ENCODE data around the gene CD58. TPM values are rescaled to one million over a fixed set of nuclear protein-coding genes. Genes with fewer than 3 reads are reported as not detected.

The CD58 gene
- total and polyA plus RNA-seq, 8 donors = 10.1 to 39.5 (median 13.7) TPM

DNA sequence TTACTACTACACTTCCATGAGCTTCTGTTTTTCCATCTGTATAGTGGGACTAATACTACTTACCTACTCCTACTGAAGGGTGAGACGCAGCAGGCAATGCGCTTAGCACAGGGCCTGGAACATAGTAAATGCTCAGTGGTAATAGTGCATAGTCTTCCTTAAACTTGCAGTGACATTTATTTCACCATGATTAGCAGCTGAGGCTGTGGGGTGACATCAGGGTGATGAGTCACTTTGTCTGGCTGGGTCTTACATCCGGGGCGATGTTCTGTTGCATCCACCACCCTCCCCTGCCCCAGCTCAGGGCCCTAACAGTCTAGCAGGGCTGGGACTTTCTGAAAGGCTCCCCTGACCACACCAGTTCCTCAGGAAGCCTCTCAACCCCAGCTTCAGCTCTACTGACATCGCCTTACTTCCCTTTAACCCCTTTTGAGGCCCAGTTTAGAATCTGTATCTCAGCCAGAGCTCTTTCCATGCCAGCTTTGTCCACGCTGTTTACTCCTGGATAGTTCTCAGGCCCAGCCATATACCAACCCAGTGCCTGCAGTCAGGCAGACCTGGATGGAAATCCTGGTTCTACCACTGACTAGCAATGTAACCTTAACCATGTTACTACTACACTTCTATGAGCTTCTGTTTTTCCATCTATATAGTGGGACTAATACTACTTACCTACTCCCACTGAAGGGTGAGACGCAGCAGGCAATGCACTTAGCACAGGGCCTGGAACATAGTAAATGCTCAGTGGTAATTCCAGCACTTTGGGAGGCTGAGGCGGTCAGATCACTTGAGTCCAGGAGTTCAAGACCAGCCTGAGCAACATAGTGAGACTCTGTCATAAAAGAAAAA lies 66.3 kb downstream of the CD58 start:
- intact Hi-C loops (cut with DNase I) = no loop called here
- Histone ChIP-seq H3K9me3 (no peaks in the 10 kb centered on the region), H3K27me3 (no peaks in the 10 kb centered on the region), H3K4me1 (peaks cover 6 to 75% of the 10 kb centered on the region in 2 donors), H3K4me3 (no peak overlapping the region), H3K27ac (peak overlapping the region; percentile 67 to 92), H3K36me3 (no peaks in the 10 kb centered on the region)
- TF ChIP-seq, protein P1, sequence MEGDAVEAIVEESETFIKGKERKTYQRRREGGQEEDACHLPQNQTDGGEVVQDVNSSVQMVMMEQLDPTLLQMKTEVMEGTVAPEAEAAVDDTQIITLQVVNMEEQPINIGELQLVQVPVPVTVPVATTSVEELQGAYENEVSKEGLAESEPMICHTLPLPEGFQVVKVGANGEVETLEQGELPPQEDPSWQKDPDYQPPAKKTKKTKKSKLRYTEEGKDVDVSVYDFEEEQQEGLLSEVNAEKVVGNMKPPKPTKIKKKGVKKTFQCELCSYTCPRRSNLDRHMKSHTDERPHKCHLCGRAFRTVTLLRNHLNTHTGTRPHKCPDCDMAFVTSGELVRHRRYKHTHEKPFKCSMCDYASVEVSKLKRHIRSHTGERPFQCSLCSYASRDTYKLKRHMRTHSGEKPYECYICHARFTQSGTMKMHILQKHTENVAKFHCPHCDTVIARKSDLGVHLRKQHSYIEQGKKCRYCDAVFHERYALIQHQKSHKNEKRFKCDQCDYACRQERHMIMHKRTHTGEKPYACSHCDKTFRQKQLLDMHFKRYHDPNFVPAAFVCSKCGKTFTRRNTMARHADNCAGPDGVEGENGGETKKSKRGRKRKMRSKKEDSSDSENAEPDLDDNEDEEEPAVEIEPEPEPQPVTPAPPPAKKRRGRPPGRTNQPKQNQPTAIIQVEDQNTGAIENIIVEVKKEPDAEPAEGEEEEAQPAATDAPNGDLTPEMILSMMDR (IDR thresholded peaks at IDR 0.05) = no peak
- DNase-seq = peak in 2 of 4 donors; percentile 89
- ATAC-seq = peak; percentile 85

DNA sequence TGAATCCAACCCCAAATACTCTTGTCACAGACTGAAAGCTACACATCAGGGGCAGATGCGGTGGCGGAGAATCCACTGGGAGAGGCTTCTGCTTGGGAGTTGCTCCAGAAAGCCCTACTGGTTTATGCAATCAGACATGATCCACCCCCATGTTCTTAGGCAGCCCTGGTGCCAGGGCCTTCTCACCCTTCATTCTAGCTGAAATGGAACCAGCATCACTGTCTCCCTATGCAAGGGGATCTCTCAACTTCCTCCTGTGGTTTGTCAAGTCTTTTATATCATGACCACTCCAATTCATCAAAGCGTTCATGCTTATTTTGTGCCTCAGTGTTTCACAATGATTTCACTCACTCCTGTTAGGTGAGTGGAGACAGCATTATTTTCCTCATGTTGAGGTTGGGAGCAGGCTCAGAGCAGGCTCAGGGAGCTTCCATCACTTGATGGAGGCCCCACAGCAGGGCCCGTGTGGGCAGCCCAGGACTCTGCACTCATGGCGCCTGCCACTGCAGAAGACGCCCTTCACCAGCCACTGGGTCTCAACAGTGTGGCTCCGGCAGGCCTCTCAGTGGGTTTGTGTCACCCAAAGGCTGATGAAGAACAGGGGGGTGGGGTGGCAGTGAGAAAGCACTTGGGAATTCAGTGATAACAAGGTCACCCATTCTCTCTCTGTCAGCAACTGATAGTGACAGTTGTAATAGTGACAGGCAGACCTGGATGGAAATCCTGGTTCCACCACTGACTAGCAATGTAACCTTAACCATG lies 67.1 kb downstream of the CD58 start:
- Histone ChIP-seq H3K27ac (peak overlapping the region; percentile 67 to 92), H3K36me3 (no peaks in the 10 kb centered on the region), H3K4me3 (no peak overlapping the region), H3K27me3 (no peaks in the 10 kb centered on the region), H3K9me3 (no peaks in the 10 kb centered on the region), H3K4me1 (peaks cover 8 to 73% of the 10 kb centered on the region in 2 donors)
- ATAC-seq (peak; percentile 5), DNase-seq (peak in 1 of 4 donors; percentile 75)
- TF ChIP-seq, protein P1 (IDR thresholded peaks at IDR 0.05) = no peak
- intact Hi-C loops (cut with DNase I) = no loop called here

DNA sequence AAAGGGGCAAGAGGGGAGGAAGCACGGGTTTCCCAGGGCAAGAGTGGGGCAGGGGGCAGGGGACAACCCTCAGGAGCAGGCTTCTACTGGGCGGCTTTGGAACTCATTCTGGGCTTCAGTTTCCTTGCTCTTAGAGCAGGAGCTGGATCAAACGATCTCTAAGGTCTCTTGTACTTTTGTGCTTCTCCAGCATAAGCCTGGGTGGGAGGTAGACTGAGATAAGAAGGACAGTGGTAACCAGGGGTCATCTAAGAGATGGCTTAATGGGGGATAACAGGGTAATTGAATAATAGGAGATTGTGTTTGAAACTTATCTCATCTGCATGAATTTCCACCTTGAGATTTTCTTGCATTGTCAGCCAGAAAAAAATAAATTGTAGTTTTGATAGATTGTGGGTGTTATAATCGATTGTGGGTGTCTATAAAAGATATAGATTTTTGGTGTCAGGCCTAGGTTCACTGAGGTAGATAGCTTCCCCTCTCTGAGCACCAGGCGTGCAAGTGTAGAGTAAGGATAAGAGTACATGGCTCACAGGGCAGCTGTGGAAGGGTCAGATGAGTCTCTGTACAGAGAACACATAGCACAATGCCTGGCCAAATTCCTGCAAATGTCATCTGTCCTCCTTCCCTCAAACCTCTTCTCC lies 68.0 kb downstream of the CD58 start:
- Histone ChIP-seq H3K27me3 (no peaks in the 10 kb centered on the region), H3K4me3 (no peak overlapping the region), H3K36me3 (no peaks in the 10 kb centered on the region), H3K4me1 (peaks cover 15 to 73% of the 10 kb centered on the region in 2 donors), H3K9me3 (no peaks in the 10 kb centered on the region), H3K27ac (peak overlapping the region in 1 of 2 donors; percentile 92)
- intact Hi-C loops (cut with DNase I) = no loop called here
- DNase-seq (no peak), ATAC-seq (no peak)
- TF ChIP-seq, protein P1 (IDR thresholded peaks at IDR 0.05) = no peak

DNA sequence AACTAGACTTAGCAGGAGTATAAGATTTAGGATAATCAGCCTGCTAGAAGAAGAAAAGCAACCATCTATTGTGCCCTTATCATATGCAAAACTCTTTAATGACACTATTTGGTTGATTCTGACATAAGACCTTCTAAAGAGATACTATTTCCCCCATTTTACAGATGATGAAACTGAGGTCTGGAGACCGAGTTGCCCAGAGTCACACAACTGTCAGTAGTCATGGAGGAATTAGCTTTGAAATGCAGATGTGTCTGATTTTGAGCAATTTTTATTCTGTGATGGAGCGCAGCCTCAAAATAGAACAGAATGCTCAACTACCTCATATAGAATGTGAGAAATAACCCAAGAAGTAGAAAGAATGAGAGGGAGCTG lies 69.0 kb downstream of the CD58 start:
- DNase-seq = no peak
- intact Hi-C loops (cut with DNase I) = no loop called here
- Histone ChIP-seq H3K4me3 (no peak overlapping the region), H3K4me1 (peaks cover 15 to 74% of the 10 kb centered on the region in 2 donors), H3K36me3 (no peaks in the 10 kb centered on the region), H3K9me3 (no peaks in the 10 kb centered on the region), H3K27me3 (no peaks in the 10 kb centered on the region), H3K27ac (no peak overlapping the region)
- ATAC-seq = no peak
- TF ChIP-seq, protein P1 (IDR thresholded peaks at IDR 0.05) = no peak
